ENCODE measurements around the gene GLS2. TPM values are rescaled to one million over a fixed set of nuclear protein-coding genes. Genes with fewer than 3 reads are reported as not detected.
A peak's percentile ranks its signal among the peaks of the same experiment; 100 is the strongest.

Gene GLS2
- total RNA-seq, 1 experiment from 2014 or later = 14.7 TPM

DNA sequence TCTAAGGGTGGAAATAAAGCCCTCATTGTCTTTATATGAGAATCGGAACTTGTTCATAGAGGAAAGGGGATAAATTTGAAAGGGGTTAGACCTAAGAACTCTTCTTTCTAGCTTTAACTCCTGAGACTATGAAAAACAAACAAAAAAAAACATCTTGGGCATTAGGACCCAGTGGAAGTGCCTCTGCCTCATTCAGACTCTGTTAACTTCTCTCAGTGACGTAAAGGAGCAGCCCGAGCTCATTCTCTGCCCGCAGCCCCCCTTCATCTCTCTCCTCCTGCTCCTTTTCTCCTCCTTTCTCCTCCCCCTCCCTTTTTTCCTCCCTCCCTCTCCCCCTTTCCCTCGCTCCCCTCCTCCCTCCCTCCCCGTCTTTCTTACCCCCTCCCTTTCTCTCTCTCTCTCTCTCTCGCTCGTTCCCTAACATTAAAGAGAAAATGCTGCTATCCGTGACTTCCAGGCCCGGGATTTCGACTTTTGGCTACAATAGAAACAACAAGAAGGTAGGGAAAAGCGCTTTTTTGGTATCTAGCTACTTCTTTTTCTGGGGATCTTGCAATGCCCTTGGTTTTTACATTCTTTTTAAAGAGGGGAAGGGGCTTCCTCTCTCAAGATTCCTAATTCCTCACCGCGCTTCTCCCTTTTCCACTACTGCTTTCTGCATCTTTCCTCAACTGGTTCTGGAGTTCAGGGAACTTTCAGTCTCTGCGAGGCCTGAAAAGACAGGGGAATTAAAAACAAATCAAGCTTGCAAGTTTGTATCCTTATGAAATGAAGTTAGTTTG is 33.8 kb upstream of the GLS2 start, which contains the start of gene RBMS2:
TSS of gene RBMS2 (plus strand) at position 231 of the 782 bp plus-strand sequence. CDS start at position 435, 204 bp downstream.
- POLR2A ChIA-PET = interaction anchor here (0.5 to 0.7 kb wide), 8 partner anchors 10 to 370 kb away, joined by 3 to 8 read pairs (median 4); partner anchors contain the start of gene STAT2
- TF ChIP-seq, protein P1, sequence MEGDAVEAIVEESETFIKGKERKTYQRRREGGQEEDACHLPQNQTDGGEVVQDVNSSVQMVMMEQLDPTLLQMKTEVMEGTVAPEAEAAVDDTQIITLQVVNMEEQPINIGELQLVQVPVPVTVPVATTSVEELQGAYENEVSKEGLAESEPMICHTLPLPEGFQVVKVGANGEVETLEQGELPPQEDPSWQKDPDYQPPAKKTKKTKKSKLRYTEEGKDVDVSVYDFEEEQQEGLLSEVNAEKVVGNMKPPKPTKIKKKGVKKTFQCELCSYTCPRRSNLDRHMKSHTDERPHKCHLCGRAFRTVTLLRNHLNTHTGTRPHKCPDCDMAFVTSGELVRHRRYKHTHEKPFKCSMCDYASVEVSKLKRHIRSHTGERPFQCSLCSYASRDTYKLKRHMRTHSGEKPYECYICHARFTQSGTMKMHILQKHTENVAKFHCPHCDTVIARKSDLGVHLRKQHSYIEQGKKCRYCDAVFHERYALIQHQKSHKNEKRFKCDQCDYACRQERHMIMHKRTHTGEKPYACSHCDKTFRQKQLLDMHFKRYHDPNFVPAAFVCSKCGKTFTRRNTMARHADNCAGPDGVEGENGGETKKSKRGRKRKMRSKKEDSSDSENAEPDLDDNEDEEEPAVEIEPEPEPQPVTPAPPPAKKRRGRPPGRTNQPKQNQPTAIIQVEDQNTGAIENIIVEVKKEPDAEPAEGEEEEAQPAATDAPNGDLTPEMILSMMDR (IDR thresholded peaks at IDR 0.05; ENCODE audit: insufficient read depth in 1 of 2, low read depth in 1 of 2, low read length in 1 of 2, severe bottlenecking in 1 of 2, unreplicated experiment in 1 of 2) = no peak
- H3K36me3 Mint-ChIP-seq (ENCODE audit: insufficient read depth, unreplicated experiment) = no peaks in the 10 kb centered on the region
- H3K27ac Mint-ChIP-seq (ENCODE audit: unreplicated experiment) = peak within 1 kb of the TSS; percentile 23
- no peaks in the 10 kb centered on the region for H3K27me3 Mint-ChIP-seq (ENCODE audit: insufficient read depth, unreplicated experiment)
- H3K36me3 ChIP-seq (ENCODE audit: control insufficient read depth, insufficient read depth, low read length) = no peaks in the 10 kb centered on the region
- BruUV-seq (replicated peaks) = no TSS peak
- H3K4me3 Mint-ChIP-seq (ENCODE audit: unreplicated experiment) = peak within 1 kb of the TSS; percentile 82
- H3K4me1 ChIP-seq = peaks cover 19% of the 10 kb centered on the region
- peaks cover 6% of the 10 kb centered on the region for H3K4me1 Mint-ChIP-seq (ENCODE audit: low read depth, unreplicated experiment)
- H3K4me3 ChIP-seq (ENCODE audit: low read depth, low read length) = peak within 1 kb of the TSS; percentile 59
- H3K9me3 Mint-ChIP-seq (ENCODE audit: unreplicated experiment) = no peaks in the 10 kb centered on the region
- no peaks in the 10 kb centered on the region for H3K9me3 ChIP-seq
- intact Hi-C loops (cut with micrococcal nuclease; ENCODE audit: unreplicated experiment) = loop anchor here (2.0 kb wide), 1 partner anchor 115 kb away; no protein-coding TSS in a partner anchor
- H3K27me3 ChIP-seq (replicated peaks; ENCODE audit: control insufficient read depth, insufficient read depth, low read length) = no peaks in the 10 kb centered on the region
- CTCF ChIA-PET = interaction anchor here (0.5 to 1.4 kb wide), 8 partner anchors 44 to 908 kb away, joined by 3 to 21 read pairs (median 3); no protein-coding TSS in a partner anchor
- DNase-seq = peak; percentile 83 to 92

DNA sequence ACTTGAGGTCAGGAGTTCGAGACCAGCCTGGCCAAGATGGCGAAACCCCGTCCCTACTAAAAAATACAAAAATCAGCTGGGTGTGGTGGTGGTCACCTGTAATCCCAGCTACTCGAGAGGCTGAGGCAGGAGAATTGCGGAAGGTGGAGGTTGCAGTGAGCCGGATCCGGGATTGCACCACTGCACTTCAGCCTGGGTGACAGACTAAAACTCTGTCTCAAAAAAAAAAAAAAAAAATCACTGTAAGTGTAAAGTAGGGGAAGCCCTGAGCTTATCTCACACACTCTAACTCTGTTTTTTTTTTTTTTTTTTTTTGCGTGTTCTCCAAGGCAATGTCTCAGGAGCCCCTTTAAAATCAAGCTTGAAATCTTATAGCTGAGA is 33.2 kb upstream of the GLS2 start:
- H3K4me3 ChIP-seq (ENCODE audit: low read depth, low read length) = peak overlapping the region; percentile 59
- intact Hi-C loops (cut with micrococcal nuclease; ENCODE audit: unreplicated experiment) = no loop called here
- peak overlapping the region; percentile 23 for H3K27ac Mint-ChIP-seq (ENCODE audit: unreplicated experiment)
- BruUV-seq (replicated peaks) = no TSS peak
- H3K4me1 Mint-ChIP-seq (ENCODE audit: low read depth, unreplicated experiment) = peaks cover 6% of the 10 kb centered on the region
- H3K4me1 ChIP-seq = peaks cover 16% of the 10 kb centered on the region; the same call in 1 of the 2 replicates
- H3K27me3 ChIP-seq (replicated peaks; ENCODE audit: control insufficient read depth, insufficient read depth, low read length) = no peaks in the 10 kb centered on the region
- H3K36me3 ChIP-seq (ENCODE audit: control insufficient read depth, insufficient read depth, low read length) = no peaks in the 10 kb centered on the region
- ChIA-PET POLR2A (interaction anchor here (0.6 to 0.7 kb wide), 8 partner anchors 11 to 212 kb away, joined by 3 to 8 read pairs (median 4); partner anchors contain the start of gene STAT2), CTCF (interaction anchor here (0.6 to 1.4 kb wide), 8 partner anchors 45 to 909 kb away, joined by 3 to 21 read pairs (median 3); no protein-coding TSS in a partner anchor)
- no peaks in the 10 kb centered on the region for H3K27me3 Mint-ChIP-seq (ENCODE audit: insufficient read depth, unreplicated experiment)
- no peaks in the 10 kb centered on the region for H3K9me3 ChIP-seq
- TF ChIP-seq, protein P1 (IDR thresholded peaks at IDR 0.05; ENCODE audit: insufficient read depth in 1 of 2, low read depth in 1 of 2, low read length in 1 of 2, severe bottlenecking in 1 of 2, unreplicated experiment in 1 of 2) = no peak
- DNase-seq = no peak
- no peaks in the 10 kb centered on the region for H3K36me3 Mint-ChIP-seq (ENCODE audit: insufficient read depth, unreplicated experiment)
- peak overlapping the region; percentile 82 for H3K4me3 Mint-ChIP-seq (ENCODE audit: unreplicated experiment)
- H3K9me3 Mint-ChIP-seq (ENCODE audit: unreplicated experiment) = no peaks in the 10 kb centered on the region

DNA sequence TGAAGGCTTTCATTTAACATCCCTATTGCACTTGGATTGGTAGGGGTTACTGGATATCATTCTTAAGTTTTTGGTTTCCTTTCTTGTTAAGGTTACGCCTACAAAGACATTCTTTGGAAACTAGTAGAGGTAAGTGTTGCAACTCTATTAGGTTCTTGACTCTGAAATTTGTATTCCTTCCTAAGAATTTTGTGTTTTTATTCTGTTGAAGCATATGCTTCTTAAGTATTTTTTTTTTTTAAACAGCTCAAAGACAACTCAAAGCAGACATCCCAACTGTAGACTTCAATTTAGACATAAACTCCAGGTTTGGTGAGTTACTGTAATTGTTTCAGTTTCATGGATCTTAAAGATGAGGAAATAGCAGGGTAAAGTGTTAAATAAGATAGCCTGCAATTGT is 32.5 kb upstream of the GLS2 start:
- no peaks in the 10 kb centered on the region for H3K9me3 Mint-ChIP-seq (ENCODE audit: unreplicated experiment)
- no peak overlapping the region for H3K4me3 Mint-ChIP-seq (ENCODE audit: unreplicated experiment)
- TF ChIP-seq, protein P1 (IDR thresholded peaks at IDR 0.05; ENCODE audit: insufficient read depth in 1 of 2, low read depth in 1 of 2, low read length in 1 of 2, severe bottlenecking in 1 of 2, unreplicated experiment in 1 of 2) = no peak
- Histone ChIP-seq H3K27me3 (replicated peaks; ENCODE audit: control insufficient read depth, insufficient read depth, low read length) (no peaks in the 10 kb centered on the region), H3K4me1 (peaks cover 9% of the 10 kb centered on the region; the same call in 1 of the 2 replicates), H3K4me3 (ENCODE audit: low read depth, low read length) (no peak overlapping the region), H3K36me3 (ENCODE audit: control insufficient read depth, insufficient read depth, low read length) (no peaks in the 10 kb centered on the region), H3K9me3 (no peaks in the 10 kb centered on the region)
- no TSS peak for BruUV-seq (replicated peaks)
- DNase-seq = no peak
- no peaks in the 10 kb centered on the region for H3K36me3 Mint-ChIP-seq (ENCODE audit: insufficient read depth, unreplicated experiment)
- POLR2A ChIA-PET = no interaction called here
- H3K4me1 Mint-ChIP-seq (ENCODE audit: low read depth, unreplicated experiment) = peaks cover 6% of the 10 kb centered on the region
- intact Hi-C loops (cut with micrococcal nuclease; ENCODE audit: unreplicated experiment) = no loop called here
- no peak overlapping the region for H3K27ac Mint-ChIP-seq (ENCODE audit: unreplicated experiment)
- CTCF ChIA-PET = interaction anchor here (0.6 to 1.0 kb wide), 2 partner anchors 401 to 511 kb away, joined by 3 read pairs; no protein-coding TSS in a partner anchor
- no peaks in the 10 kb centered on the region for H3K27me3 Mint-ChIP-seq (ENCODE audit: insufficient read depth, unreplicated experiment)
